ENCODE data around the gene TBC1D22A. TPM values are rescaled to one million over a fixed set of nuclear protein-coding genes. Genes with fewer than 3 reads are reported as not detected.
A peak's percentile ranks its signal among the peaks of the same experiment; 100 is the strongest.
"Not testable (repeated sequence)": the region's sequence is repeated elsewhere in the genome, so short reads cannot be mapped to it uniquely, and the experiment has no call there.

Gene TBC1D22A
- polyA plus RNA-seq, 4 donors = 17.7 to 26.4 (median 21.0) TPM

- DNase-seq = peak in 1 of 2 donors; percentile 69
- WGBS, 3 donors = 63 to 81% (median 71%) methylated on average over 19 to 20 of the region's 20 CpGs
These were observed 352.5 kb downstream of the TBC1D22A start for GRCh38 chr22:47114813-47115517.

GRCh38 chr22:47115518-47115890, 353.1 kb downstream of the TBC1D22A start:
- H3K36me3 ChIP-seq (ENCODE audit: control insufficient read depth in 3 of 3, insufficient read depth in 2 of 3, low read depth in 1 of 3, low read length in 3 of 3) = peaks cover 0 to 19% (median 0%) of the 10 kb centered on the region in 3 donors
- 93 to 94% (median 94%) methylated on average over 13 to 14 of the region's 14 CpGs for WGBS, 3 donors

More at GRCh38 chr22:47114813-47115517, 352.5 kb downstream of the TBC1D22A start:
- Histone ChIP-seq H3K27ac (ENCODE audit: low read depth in 1 of 3, low read length in 2 of 3) (no peak overlapping the region), H3K9me3 (ENCODE audit: control insufficient read depth in 2 of 2, insufficient read depth in 1 of 2, low read depth in 1 of 2, low read length in 1 of 2) (no peaks in the 10 kb centered on the region), H3K27me3 (ENCODE audit: control insufficient read depth in 3 of 3, insufficient read depth in 3 of 3, low read length in 3 of 3) (no peaks in the 10 kb centered on the region), H3K4me3 (ENCODE audit: low read depth in 1 of 3, low read length in 3 of 3) (no peak overlapping the region), H3K36me3 (ENCODE audit: control insufficient read depth in 3 of 3, insufficient read depth in 2 of 3, low read depth in 1 of 3, low read length in 3 of 3) (peaks cover 0 to 17% (median 0%) of the 10 kb centered on the region in 3 donors), H3K4me1 (ENCODE audit: control insufficient read depth in 3 of 3, insufficient read depth in 2 of 3, low read depth in 1 of 3, low read length in 2 of 3) (peaks cover 0 to 2% (median 0%) of the 10 kb centered on the region in 3 donors)
- no peak for FAIRE-seq

DNA sequence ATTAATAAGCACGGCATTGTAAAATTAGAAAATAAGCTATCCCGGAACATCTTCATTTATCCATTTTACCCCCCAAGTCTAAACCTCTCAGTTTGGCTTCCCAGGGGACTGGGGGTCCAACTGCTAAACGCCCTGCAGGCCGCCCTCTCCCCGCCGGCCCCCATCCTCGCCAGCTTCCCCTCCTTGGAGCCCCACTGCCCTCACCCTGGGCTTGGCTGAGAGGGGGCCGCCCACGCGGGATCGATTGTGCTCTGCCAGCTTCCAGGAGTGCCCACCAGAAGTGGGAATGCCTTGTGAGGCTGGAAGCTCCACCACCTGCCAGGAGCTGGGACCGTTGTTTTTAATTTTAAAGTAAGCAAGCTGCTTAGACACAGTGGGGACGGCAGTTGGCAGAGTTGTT, 353.5 kb downstream of the TBC1D22A start:
- 90 to 94% (median 90%) methylated on average over 13 of the region's 13 CpGs for WGBS, 3 donors

More at GRCh38 chr22:47115518-47115890, 353.1 kb downstream of the TBC1D22A start:
- no peaks in the 10 kb centered on the region for H3K9me3 ChIP-seq (ENCODE audit: control insufficient read depth in 2 of 2, insufficient read depth in 1 of 2, low read depth in 1 of 2, low read length in 1 of 2)
- H3K27ac ChIP-seq (ENCODE audit: low read depth in 1 of 3, low read length in 2 of 3) = no peak overlapping the region
- DNase-seq (no peak), FAIRE-seq (no peak)
- H3K4me1 ChIP-seq (ENCODE audit: control insufficient read depth in 3 of 3, insufficient read depth in 2 of 3, low read depth in 1 of 3, low read length in 2 of 3) = peaks cover 0 to 2% (median 0%) of the 10 kb centered on the region in 3 donors
- H3K27me3 ChIP-seq (ENCODE audit: control insufficient read depth in 3 of 3, insufficient read depth in 3 of 3, low read length in 3 of 3) = no peaks in the 10 kb centered on the region
- no peak overlapping the region for H3K4me3 ChIP-seq (ENCODE audit: low read depth in 1 of 3, low read length in 3 of 3)

DNA sequence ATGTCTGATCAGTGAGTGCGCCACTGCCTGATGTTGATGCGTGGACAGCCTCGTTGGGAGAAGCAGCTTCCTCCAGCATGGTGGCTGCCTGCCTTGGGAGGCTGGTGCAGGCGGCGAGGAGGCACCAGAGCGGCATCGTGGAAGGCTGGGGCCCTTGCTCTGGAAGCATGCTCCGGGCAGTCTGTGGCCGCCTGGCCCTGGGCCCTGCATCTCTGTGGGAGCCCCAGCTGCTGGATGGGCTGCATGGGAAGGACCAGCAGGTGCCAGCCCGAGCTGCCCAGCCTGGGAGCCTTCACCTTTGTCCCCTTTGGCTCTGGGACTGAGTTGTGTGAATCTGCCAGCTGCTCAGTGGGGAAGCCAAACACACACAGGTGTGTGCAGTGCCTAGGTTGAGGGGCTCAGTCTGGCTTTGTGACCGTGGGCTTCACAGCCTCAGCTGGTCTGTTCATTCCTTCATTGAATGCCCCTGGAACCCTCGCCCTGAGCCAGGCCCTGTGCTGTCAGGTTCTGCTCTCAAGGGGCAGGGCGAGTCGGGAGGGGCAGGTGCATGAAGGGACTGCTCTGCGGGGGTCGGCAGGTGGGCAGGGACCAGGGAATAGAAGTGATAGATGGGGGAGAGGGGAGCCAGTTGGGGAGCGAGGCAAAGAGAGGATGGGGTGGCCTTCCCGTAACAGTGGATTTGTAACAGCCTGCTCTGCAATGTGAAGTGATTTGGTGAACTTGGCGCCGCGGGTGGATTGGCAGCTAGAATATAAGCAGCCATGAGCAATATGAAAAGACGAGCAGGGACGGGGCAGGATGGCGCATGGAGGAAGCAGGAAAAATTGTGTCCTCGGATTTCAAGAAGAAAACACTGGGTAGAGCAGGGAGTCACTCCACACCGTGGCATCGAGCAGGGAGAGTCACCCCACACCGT, 354.2 kb downstream of the TBC1D22A start:
- Histone ChIP-seq H3K9me3 (ENCODE audit: control insufficient read depth in 2 of 2, insufficient read depth in 1 of 2, low read depth in 1 of 2, low read length in 1 of 2) (no peaks in the 10 kb centered on the region), H3K4me1 (ENCODE audit: control insufficient read depth in 3 of 3, insufficient read depth in 2 of 3, low read depth in 1 of 3, low read length in 2 of 3) (peaks cover 0 to 2% (median 0%) of the 10 kb centered on the region in 3 donors), H3K4me3 (ENCODE audit: low read depth in 1 of 3, low read length in 3 of 3) (no peak overlapping the region), H3K27me3 (ENCODE audit: control insufficient read depth in 3 of 3, insufficient read depth in 3 of 3, low read length in 3 of 3) (no peaks in the 10 kb centered on the region), H3K27ac (ENCODE audit: low read depth in 1 of 3, low read length in 2 of 3) (no peak overlapping the region), H3K36me3 (ENCODE audit: control insufficient read depth in 3 of 3, insufficient read depth in 2 of 3, low read depth in 1 of 3, low read length in 3 of 3) (peaks cover 0 to 15% (median 0%) of the 10 kb centered on the region in 3 donors)
- DNase-seq (no peak), FAIRE-seq (no peak)
- WGBS, 3 donors = 75 to 93% (median 77%) methylated on average over 26 to 28 of the region's 28 CpGs

More for the DNA sequence above, 353.5 kb downstream of the TBC1D22A start:
- H3K27me3 ChIP-seq (ENCODE audit: control insufficient read depth in 3 of 3, insufficient read depth in 3 of 3, low read length in 3 of 3) = no peaks in the 10 kb centered on the region
- FAIRE-seq (no peak), DNase-seq (no peak)
- peaks cover 0 to 18% (median 0%) of the 10 kb centered on the region in 3 donors for H3K36me3 ChIP-seq (ENCODE audit: control insufficient read depth in 3 of 3, insufficient read depth in 2 of 3, low read depth in 1 of 3, low read length in 3 of 3)
- H3K27ac ChIP-seq (ENCODE audit: low read depth in 1 of 3, low read length in 2 of 3) = no peak overlapping the region
- peaks cover 0 to 2% (median 0%) of the 10 kb centered on the region in 3 donors for H3K4me1 ChIP-seq (ENCODE audit: control insufficient read depth in 3 of 3, insufficient read depth in 2 of 3, low read depth in 1 of 3, low read length in 2 of 3)
- no peaks in the 10 kb centered on the region for H3K9me3 ChIP-seq (ENCODE audit: control insufficient read depth in 2 of 2, insufficient read depth in 1 of 2, low read depth in 1 of 2, low read length in 1 of 2)
- no peak overlapping the region for H3K4me3 ChIP-seq (ENCODE audit: low read depth in 1 of 3, low read length in 3 of 3)

GRCh38 chr22:47117442-47117841, 355.0 kb downstream of the TBC1D22A start:
- H3K4me1 ChIP-seq (ENCODE audit: control insufficient read depth in 3 of 3, insufficient read depth in 2 of 3, low read depth in 1 of 3, low read length in 2 of 3); H3K4me3 ChIP-seq (ENCODE audit: low read depth in 1 of 3, low read length in 3 of 3); H3K27me3 ChIP-seq (ENCODE audit: control insufficient read depth in 3 of 3, insufficient read depth in 3 of 3, low read length in 3 of 3); H3K9me3 ChIP-seq (ENCODE audit: control insufficient read depth in 2 of 2, insufficient read depth in 1 of 2, low read depth in 1 of 2, low read length in 1 of 2); H3K27ac ChIP-seq (ENCODE audit: low read depth in 1 of 3, low read length in 2 of 3); FAIRE-seq; DNase-seq; H3K36me3 ChIP-seq (ENCODE audit: control insufficient read depth in 3 of 3, insufficient read depth in 2 of 3, low read depth in 1 of 3, low read length in 3 of 3): not testable (repeated sequence)
- WGBS, 3 donors = 95 to 96% (median 96%) methylated on average over 13 of the region's 18 CpGs

DNA sequence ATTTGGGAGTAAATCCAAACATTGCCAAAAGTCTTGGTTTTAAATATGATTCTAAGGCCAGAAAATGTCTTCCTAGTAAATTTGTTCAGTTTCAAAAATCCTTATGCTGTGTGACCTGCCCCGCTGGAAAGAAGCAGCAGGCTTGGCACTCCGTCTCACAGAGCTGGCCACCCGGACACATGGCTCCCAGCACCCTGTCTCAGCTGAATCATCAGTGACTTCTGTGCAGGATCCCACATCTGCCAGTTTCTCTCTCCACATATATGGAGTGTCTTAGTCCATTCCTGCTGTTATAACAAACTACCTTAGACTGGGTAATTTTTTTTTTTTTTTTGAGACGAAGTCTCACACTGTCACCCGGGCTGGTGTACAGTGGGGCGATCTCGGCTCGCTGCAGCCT, 356.7 kb downstream of the TBC1D22A start:
- DNase-seq (no peak), FAIRE-seq (no peak)
- H3K27me3 ChIP-seq (ENCODE audit: control insufficient read depth in 3 of 3, insufficient read depth in 3 of 3, low read length in 3 of 3) = no peaks in the 10 kb centered on the region
- peaks cover 0 to 4% (median 0%) of the 10 kb centered on the region in 3 donors for H3K36me3 ChIP-seq (ENCODE audit: control insufficient read depth in 3 of 3, insufficient read depth in 2 of 3, low read depth in 1 of 3, low read length in 3 of 3)
- WGBS, 3 donors = 87 to 95% (median 93%) methylated on average over 8 of the region's 8 CpGs
- no peak overlapping the region for H3K27ac ChIP-seq (ENCODE audit: low read depth in 1 of 3, low read length in 2 of 3)
- no peaks in the 10 kb centered on the region for H3K9me3 ChIP-seq (ENCODE audit: control insufficient read depth in 2 of 2, insufficient read depth in 1 of 2, low read depth in 1 of 2, low read length in 1 of 2)
- no peaks in the 10 kb centered on the region for H3K4me1 ChIP-seq (ENCODE audit: control insufficient read depth in 3 of 3, insufficient read depth in 2 of 3, low read depth in 1 of 3, low read length in 2 of 3)
- no peak overlapping the region for H3K4me3 ChIP-seq (ENCODE audit: low read depth in 1 of 3, low read length in 3 of 3)

GRCh38 chr22:47120399-47120798, 357.9 kb downstream of the TBC1D22A start:
- H3K27me3 ChIP-seq (ENCODE audit: control insufficient read depth in 3 of 3, insufficient read depth in 3 of 3, low read length in 3 of 3) = no peaks in the 10 kb centered on the region

DNA sequence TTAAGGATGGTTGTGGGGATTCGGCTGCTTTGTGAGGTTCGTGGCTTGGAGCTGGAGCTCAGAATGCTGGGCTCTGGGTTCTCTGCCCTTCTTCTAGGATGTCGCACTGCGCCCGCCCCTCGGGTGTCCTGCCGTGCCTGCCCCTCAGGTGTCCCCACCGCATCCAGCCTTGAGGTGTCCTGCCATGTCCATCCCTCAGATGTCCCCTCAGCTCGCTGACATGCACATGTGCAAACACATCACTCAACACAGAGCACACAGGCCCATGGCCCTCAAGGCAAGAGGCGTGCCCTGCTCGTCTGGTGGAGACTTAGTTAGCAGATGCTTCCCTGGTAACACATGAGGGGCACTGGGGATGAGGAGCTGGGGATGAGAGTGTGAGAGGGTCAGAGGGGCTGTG, 359.3 kb downstream of the TBC1D22A start:
- Histone ChIP-seq H3K27ac (ENCODE audit: low read depth in 1 of 3, low read length in 2 of 3) (no peak overlapping the region), H3K36me3 (ENCODE audit: control insufficient read depth in 3 of 3, insufficient read depth in 2 of 3, low read depth in 1 of 3, low read length in 3 of 3) (peaks cover 0 to 4% (median 0%) of the 10 kb centered on the region in 3 donors), H3K4me3 (ENCODE audit: low read depth in 1 of 3, low read length in 3 of 3) (no peak overlapping the region), H3K27me3 (ENCODE audit: control insufficient read depth in 3 of 3, insufficient read depth in 3 of 3, low read length in 3 of 3) (no peaks in the 10 kb centered on the region), H3K4me1 (ENCODE audit: control insufficient read depth in 3 of 3, insufficient read depth in 2 of 3, low read depth in 1 of 3, low read length in 2 of 3) (no peaks in the 10 kb centered on the region), H3K9me3 (ENCODE audit: control insufficient read depth in 2 of 2, insufficient read depth in 1 of 2, low read depth in 1 of 2, low read length in 1 of 2) (no peaks in the 10 kb centered on the region)
- 96 to 97% (median 97%) methylated on average over 10 to 11 of the region's 11 CpGs for WGBS, 3 donors
- FAIRE-seq = no peak
- DNase-seq = no peak

More at GRCh38 chr22:47120399-47120798, 357.9 kb downstream of the TBC1D22A start:
- H3K4me1 ChIP-seq (ENCODE audit: control insufficient read depth in 3 of 3, insufficient read depth in 2 of 3, low read depth in 1 of 3, low read length in 2 of 3) = no peaks in the 10 kb centered on the region
- FAIRE-seq (no peak), DNase-seq (no peak)
- H3K4me3 ChIP-seq (ENCODE audit: low read depth in 1 of 3, low read length in 3 of 3) = no peak overlapping the region
- WGBS, 3 donors = 93 to 98% (median 96%) methylated on average over 2 of the region's 2 CpGs
- H3K36me3 ChIP-seq (ENCODE audit: control insufficient read depth in 3 of 3, insufficient read depth in 2 of 3, low read depth in 1 of 3, low read length in 3 of 3) = peaks cover 0 to 4% (median 0%) of the 10 kb centered on the region in 3 donors
- H3K9me3 ChIP-seq (ENCODE audit: control insufficient read depth in 2 of 2, insufficient read depth in 1 of 2, low read depth in 1 of 2, low read length in 1 of 2) = no peaks in the 10 kb centered on the region
- no peak overlapping the region for H3K27ac ChIP-seq (ENCODE audit: low read depth in 1 of 3, low read length in 2 of 3)
